ENCODE results near the gene RUSF1.
A peak's percentile ranks its signal among the peaks of the same experiment; 100 is the strongest.
"Not testable (repeated sequence)": the region's sequence is repeated elsewhere in the genome, so short reads cannot be mapped to it uniquely, and the experiment has no call there.

RUSF1 gene

GRCh38 chr16:31527734-31528274, 19.6 kb upstream of the RUSF1 start, which contains the start of gene AHSP:
Gene AHSP, plus strand, starts transcription at chr16:31527900. Its CDS starts 240 bp downstream, at chr16:31528140.
- peak within 1 kb of the TSS; percentile 46 for H3K4me3 ChIP-seq (ENCODE audit: insufficient read length, low read depth)
- no peak for DNase-seq (ENCODE audit: low read depth, low spot score)
- H3K9ac ChIP-seq (ENCODE audit: insufficient read length, low read depth): peak within 1 kb of the TSS; percentile 62
- H3K9me3 ChIP-seq (ENCODE audit: insufficient read depth, low read length): no peaks in the 10 kb centered on the region
- peaks cover 50% of the 10 kb centered on the region for H3K27me3 ChIP-seq (ENCODE audit: insufficient read depth, insufficient read length)
- H3K4me1 ChIP-seq (ENCODE audit: insufficient read depth, insufficient read length): peaks cover 8% of the 10 kb centered on the region
- no peaks in the 10 kb centered on the region for H3K36me3 ChIP-seq (ENCODE audit: insufficient read depth, insufficient read length, low read length)
- TF ChIP-seq YY1 (IDR thresholded peaks at IDR 0.05; ENCODE audit: insufficient read depth, insufficient read length) (no peak), ZNF274 (IDR thresholded peaks at IDR 0.05; ENCODE audit: low read depth, low read length) (no peak), SUZ12 (IDR thresholded peaks at IDR 0.05; ENCODE audit: extremely low read depth, insufficient read depth, insufficient read length) (no peak)

GRCh38 chr16:31525113-31525512, 16.9 kb upstream of the RUSF1 start:
- no peak for DNase-seq (ENCODE audit: low read depth, low spot score)
- peaks cover 7% of the 10 kb centered on the region for H3K4me1 ChIP-seq (ENCODE audit: insufficient read depth, insufficient read length)
- peaks cover 29% of the 10 kb centered on the region for H3K27me3 ChIP-seq (ENCODE audit: insufficient read depth, insufficient read length)
- H3K4me3 ChIP-seq (ENCODE audit: insufficient read length, low read depth): no peak overlapping the region
- H3K36me3 ChIP-seq (ENCODE audit: insufficient read depth, insufficient read length, low read length): no peaks in the 10 kb centered on the region
- H3K9ac ChIP-seq (ENCODE audit: insufficient read length, low read depth): no peak overlapping the region
- no peak for TF ChIP-seq SUZ12 (IDR thresholded peaks at IDR 0.05; ENCODE audit: extremely low read depth, insufficient read depth, insufficient read length)
- TF ChIP-seq YY1 (IDR thresholded peaks at IDR 0.05; ENCODE audit: insufficient read depth, insufficient read length): no peak
- no peak for TF ChIP-seq ZNF274 (IDR thresholded peaks at IDR 0.05; ENCODE audit: low read depth, low read length)
- no peaks in the 10 kb centered on the region for H3K9me3 ChIP-seq (ENCODE audit: insufficient read depth, low read length)

GRCh38 chr16:31523768-31524167, 15.6 kb upstream of the RUSF1 start:
- not testable (repeated sequence) for H3K36me3 ChIP-seq (ENCODE audit: insufficient read depth, insufficient read length, low read length); H3K4me1 ChIP-seq (ENCODE audit: insufficient read depth, insufficient read length)
- peaks cover 17% of the 10 kb centered on the region for H3K27me3 ChIP-seq (ENCODE audit: insufficient read depth, insufficient read length)

GRCh38 chr16:31522071-31522470, 13.9 kb upstream of the RUSF1 start:
- Histone ChIP-seq H3K4me1 (ENCODE audit: insufficient read depth, insufficient read length) (no peaks in the 10 kb centered on the region), H3K36me3 (ENCODE audit: insufficient read depth, insufficient read length, low read length) (no peaks in the 10 kb centered on the region), H3K27me3 (ENCODE audit: insufficient read depth, insufficient read length) (peaks cover 2% of the 10 kb centered on the region), H3K4me3 (ENCODE audit: insufficient read length, low read depth) (no peak overlapping the region), H3K9ac (ENCODE audit: insufficient read length, low read depth) (no peak overlapping the region), H3K9me3 (ENCODE audit: insufficient read depth, low read length) (peaks cover 9% of the 10 kb centered on the region; the same call in 1 of the 2 replicates)
- no peak for TF ChIP-seq YY1 (IDR thresholded peaks at IDR 0.05; ENCODE audit: insufficient read depth, insufficient read length)
- no peak for DNase-seq (ENCODE audit: low read depth, low spot score)

More at GRCh38 chr16:31523768-31524167, 15.6 kb upstream of the RUSF1 start:
- not testable (repeated sequence) for DNase-seq (ENCODE audit: low read depth, low spot score); H3K4me3 ChIP-seq (ENCODE audit: insufficient read length, low read depth); H3K9me3 ChIP-seq (ENCODE audit: insufficient read depth, low read length); H3K9ac ChIP-seq (ENCODE audit: insufficient read length, low read depth)

GRCh38 chr16:31521368-31521767, 13.2 kb upstream of the RUSF1 start:
- DNase-seq (ENCODE audit: low read depth, low spot score): no peak
- TF ChIP-seq YY1 (IDR thresholded peaks at IDR 0.05; ENCODE audit: insufficient read depth, insufficient read length): no peak
- no peak for TF ChIP-seq ZNF274 (IDR thresholded peaks at IDR 0.05; ENCODE audit: low read depth, low read length)
- no peak for TF ChIP-seq SUZ12 (IDR thresholded peaks at IDR 0.05; ENCODE audit: extremely low read depth, insufficient read depth, insufficient read length)
- Histone ChIP-seq H3K9me3 (ENCODE audit: insufficient read depth, low read length) (peaks cover 12% of the 10 kb centered on the region; the same call in 1 of the 2 replicates), H3K27me3 (ENCODE audit: insufficient read depth, insufficient read length) (peaks cover 2% of the 10 kb centered on the region), H3K4me3 (ENCODE audit: insufficient read length, low read depth) (no peak overlapping the region), H3K9ac (ENCODE audit: insufficient read length, low read depth) (no peak overlapping the region), H3K4me1 (ENCODE audit: insufficient read depth, insufficient read length) (no peaks in the 10 kb centered on the region), H3K36me3 (ENCODE audit: insufficient read depth, insufficient read length, low read length) (no peaks in the 10 kb centered on the region)

GRCh38 chr16:31519759-31520431, 11.7 kb upstream of the RUSF1 start:
- TF ChIP-seq SUZ12 (IDR thresholded peaks at IDR 0.05; ENCODE audit: extremely low read depth, insufficient read depth, insufficient read length): no peak
- peaks cover 2% of the 10 kb centered on the region for H3K27me3 ChIP-seq (ENCODE audit: insufficient read depth, insufficient read length)
- H3K9me3 ChIP-seq (ENCODE audit: insufficient read depth, low read length): peaks cover 13% of the 10 kb centered on the region; the same call in 1 of the 2 replicates
- H3K36me3 ChIP-seq (ENCODE audit: insufficient read depth, insufficient read length, low read length): no peaks in the 10 kb centered on the region
- no peak overlapping the region for H3K4me3 ChIP-seq (ENCODE audit: insufficient read length, low read depth)
- no peaks in the 10 kb centered on the region for H3K4me1 ChIP-seq (ENCODE audit: insufficient read depth, insufficient read length)
- no peak for DNase-seq (ENCODE audit: low read depth, low spot score)
- H3K9ac ChIP-seq (ENCODE audit: insufficient read length, low read depth): no peak overlapping the region

- Histone ChIP-seq H3K27me3 (ENCODE audit: insufficient read depth, insufficient read length) (peaks cover 2% of the 10 kb centered on the region), H3K9me3 (ENCODE audit: insufficient read depth, low read length) (peaks cover 13% of the 10 kb centered on the region; the same call in 1 of the 2 replicates), H3K36me3 (ENCODE audit: insufficient read depth, insufficient read length, low read length) (no peaks in the 10 kb centered on the region), H3K4me1 (ENCODE audit: insufficient read depth, insufficient read length) (no peaks in the 10 kb centered on the region), H3K4me3 (ENCODE audit: insufficient read length, low read depth) (no peak overlapping the region), H3K9ac (ENCODE audit: insufficient read length, low read depth) (no peak overlapping the region)
- TF ChIP-seq YY1 (IDR thresholded peaks at IDR 0.05; ENCODE audit: insufficient read depth, insufficient read length) (no peak), SUZ12 (IDR thresholded peaks at IDR 0.05; ENCODE audit: extremely low read depth, insufficient read depth, insufficient read length) (no peak), ZNF274 (IDR thresholded peaks at IDR 0.05; ENCODE audit: low read depth, low read length) (no peak)
- no peak for DNase-seq (ENCODE audit: low read depth, low spot score)
Observed at GRCh38 chr16:31517800-31518402, 9.7 kb upstream of the RUSF1 start.
